ENCODE measurements around the gene SNHG17. TPM values are rescaled to one million over a fixed set of nuclear protein-coding genes. Genes with fewer than 3 reads are reported as not detected.

SNHG17 gene
- total and polyA plus RNA-seq, 2 of the 4 experiments (the other 2 are of a cell fraction), result 5.4 to 38.2 TPM

GRCh38 chr20:38414769-38415450, 20.2 kb downstream of the SNHG17 start:
- Histone ChIP-seq H4K8ac (ENCODE audit: low read depth in 2 of 2, low read length in 2 of 2) (no peak overlapping the region), H3K9me3 (ENCODE audit: control insufficient read depth, insufficient read depth, low read length) (no peaks in the 10 kb centered on the region), H3K9ac (ENCODE audit: low read depth, low read length) (no peak overlapping the region), H3K27me3 (ENCODE audit: control insufficient read depth, insufficient read depth, low read length) (no peaks in the 10 kb centered on the region), H3K4me2 (ENCODE audit: low read depth, low read length) (no peak overlapping the region), H2AK5ac (ENCODE audit: low read depth, low read length) (no peak overlapping the region), H3K18ac (ENCODE audit: low read depth, low read length) (no peak overlapping the region), H3K27ac (ENCODE audit: insufficient read depth, low read length) (no peak overlapping the region), H3K23ac (ENCODE audit: low read depth, low read length) (no peak overlapping the region), H2BK15ac (ENCODE audit: low read depth, low read length) (no peak overlapping the region), H3K56ac (ENCODE audit: extremely low read depth, insufficient read depth, low read length) (no peak overlapping the region), H4K91ac (ENCODE audit: insufficient read depth, low read depth, low read length) (no peak overlapping the region), H2BK5ac (ENCODE audit: low read depth, low read length, poor library complexity, severe bottlenecking) (no peak overlapping the region), H4K5ac (ENCODE audit: low read depth, low read length) (no peak overlapping the region), H3K14ac (replicated peaks; ENCODE audit: low read depth, low read length) (no peak overlapping the region), H2BK120ac (ENCODE audit: low read depth, low read length) (no peak overlapping the region), H3K4me1 (ENCODE audit: control insufficient read depth, insufficient read depth, low read length) (no peaks in the 10 kb centered on the region; the same call in 1 of the 2 replicates), H4K20me1 (ENCODE audit: insufficient read depth, low read length) (peaks cover 9% of the 10 kb centered on the region; the same call in 1 of the 2 replicates), H3K9me1 (ENCODE audit: insufficient read depth, low read length) (no peaks in the 10 kb centered on the region), H3K4ac (ENCODE audit: low read depth, low read length) (no peak overlapping the region), H3K79me1 (ENCODE audit: low read depth in 1 of 2, low read length in 2 of 2) (peaks cover 0 to 5% of the 10 kb centered on the region in 2 experiments; a peak in 1 of 4 replicates), H2AK9ac (replicated peaks; ENCODE audit: low read depth, low read length, poor library complexity) (no peak overlapping the region), H2BK20ac (ENCODE audit: low read depth, low read length) (no peak overlapping the region), H3K4me3 (ENCODE audit: insufficient read depth, low read depth, low read length) (no peak overlapping the region), H3K36me3 (ENCODE audit: control insufficient read depth, insufficient read depth, low read length) (peaks cover 27% of the 10 kb centered on the region), H2AFZ (replicated peaks; ENCODE audit: low read length, poor library complexity) (no peak overlapping the region)
- ChIA-PET POLR2A (ENCODE audit: unreplicated experiment) (no interaction called here), CTCF (no interaction called here)
- WGBS, 2 experiments (ENCODE audit: extremely low coverage in 2 of 2, insufficient read length in 1 of 2), result 93% methylated on average over 5 of the region's 14 CpGs; no CpG with 5 or more reads in 1 of the 2 experiments
- DNase-seq (no peak), ATAC-seq (ENCODE audit: low read depth) (no peak)
- BruUV-seq (replicated peaks), result no TSS peak
- in situ Hi-C loops (cut with MboI; ENCODE audit: low sequenced_read_pairs) (loop anchor here (5.0 to 10.0 kb wide), 2 partner anchors 178 to 360 kb away; no protein-coding TSS in a partner anchor), dilution Hi-C loops (cut with HindIII; ENCODE audit: low sequenced_read_pairs, unreplicated experiment) (no loop called here), intact Hi-C loops (cut with micrococcal nuclease) (no loop called here)
- TF ChIP-seq RFX5 (IDR thresholded peaks at IDR 0.05; ENCODE audit: low read depth, low read length), result no peak
- no peak for TF ChIP-seq MXI1 (IDR thresholded peaks at IDR 0.05; ENCODE audit: borderline replicate concordance, low read depth, low read length)
- TF ChIP-seq FOS (IDR thresholded peaks at IDR 0.05; ENCODE audit: low read depth, low read length), result no peak
- no peak for TF ChIP-seq MAZ (IDR thresholded peaks at IDR 0.05; ENCODE audit: borderline replicate concordance, low read depth, low read length)
- no peak for TF ChIP-seq RAD21 (IDR thresholded peaks at IDR 0.05; ENCODE audit: low read length)
- TF ChIP-seq CTCF (conservative IDR thresholded peaks at IDR 0.05; ENCODE audit: low read depth, low read length), result no peak
- no peak for TF ChIP-seq NFE2L2 (IDR thresholded peaks at IDR 0.05; ENCODE audit: low read depth, low read length)
- TF ChIP-seq ELK1 (IDR thresholded peaks at IDR 0.05; ENCODE audit: borderline replicate concordance, low read depth, low read length), result no peak
- no peak for TF ChIP-seq BHLHE40 (IDR thresholded peaks at IDR 0.05; ENCODE audit: low read depth, low read length)
- no peak for TF ChIP-seq MAFK (IDR thresholded peaks at IDR 0.05; ENCODE audit: low read depth, low read length)
- TF ChIP-seq POLR2A (IDR thresholded peaks at IDR 0.05; ENCODE audit: low read depth, low read length), result no peak
- TF ChIP-seq CEBPB (IDR thresholded peaks at IDR 0.05; ENCODE audit: low read depth, low read length), result no peak
- TF ChIP-seq CHD1 (IDR thresholded peaks at IDR 0.05; ENCODE audit: low read depth, low read length), result no peak
- TF ChIP-seq, protein P1, sequence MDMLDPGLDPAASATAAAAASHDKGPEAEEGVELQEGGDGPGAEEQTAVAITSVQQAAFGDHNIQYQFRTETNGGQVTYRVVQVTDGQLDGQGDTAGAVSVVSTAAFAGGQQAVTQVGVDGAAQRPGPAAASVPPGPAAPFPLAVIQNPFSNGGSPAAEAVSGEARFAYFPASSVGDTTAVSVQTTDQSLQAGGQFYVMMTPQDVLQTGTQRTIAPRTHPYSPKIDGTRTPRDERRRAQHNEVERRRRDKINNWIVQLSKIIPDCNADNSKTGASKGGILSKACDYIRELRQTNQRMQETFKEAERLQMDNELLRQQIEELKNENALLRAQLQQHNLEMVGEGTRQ (IDR thresholded peaks at IDR 0.05; ENCODE audit: low read depth, low read length), result no peak
